ENCODE data around the gene SRRM1.

Gene SRRM1

GRCh38 chr1:24599265-24599664, 43.8 kb upstream of the SRRM1 start:
- DNase-seq (ENCODE audit: low read depth in 1 of 2, low spot score in 1 of 2): no peak
- Histone ChIP-seq H3K27ac (replicated peaks) (no peak overlapping the region), H3K4me3 (replicated peaks; ENCODE audit: insufficient read depth, low read length) (no peak overlapping the region), H3K27me3 (ENCODE audit: insufficient read depth, poor library complexity, severe bottlenecking) (peaks cover 2% of the 10 kb centered on the region)
- TF ChIP-seq, protein P1, sequence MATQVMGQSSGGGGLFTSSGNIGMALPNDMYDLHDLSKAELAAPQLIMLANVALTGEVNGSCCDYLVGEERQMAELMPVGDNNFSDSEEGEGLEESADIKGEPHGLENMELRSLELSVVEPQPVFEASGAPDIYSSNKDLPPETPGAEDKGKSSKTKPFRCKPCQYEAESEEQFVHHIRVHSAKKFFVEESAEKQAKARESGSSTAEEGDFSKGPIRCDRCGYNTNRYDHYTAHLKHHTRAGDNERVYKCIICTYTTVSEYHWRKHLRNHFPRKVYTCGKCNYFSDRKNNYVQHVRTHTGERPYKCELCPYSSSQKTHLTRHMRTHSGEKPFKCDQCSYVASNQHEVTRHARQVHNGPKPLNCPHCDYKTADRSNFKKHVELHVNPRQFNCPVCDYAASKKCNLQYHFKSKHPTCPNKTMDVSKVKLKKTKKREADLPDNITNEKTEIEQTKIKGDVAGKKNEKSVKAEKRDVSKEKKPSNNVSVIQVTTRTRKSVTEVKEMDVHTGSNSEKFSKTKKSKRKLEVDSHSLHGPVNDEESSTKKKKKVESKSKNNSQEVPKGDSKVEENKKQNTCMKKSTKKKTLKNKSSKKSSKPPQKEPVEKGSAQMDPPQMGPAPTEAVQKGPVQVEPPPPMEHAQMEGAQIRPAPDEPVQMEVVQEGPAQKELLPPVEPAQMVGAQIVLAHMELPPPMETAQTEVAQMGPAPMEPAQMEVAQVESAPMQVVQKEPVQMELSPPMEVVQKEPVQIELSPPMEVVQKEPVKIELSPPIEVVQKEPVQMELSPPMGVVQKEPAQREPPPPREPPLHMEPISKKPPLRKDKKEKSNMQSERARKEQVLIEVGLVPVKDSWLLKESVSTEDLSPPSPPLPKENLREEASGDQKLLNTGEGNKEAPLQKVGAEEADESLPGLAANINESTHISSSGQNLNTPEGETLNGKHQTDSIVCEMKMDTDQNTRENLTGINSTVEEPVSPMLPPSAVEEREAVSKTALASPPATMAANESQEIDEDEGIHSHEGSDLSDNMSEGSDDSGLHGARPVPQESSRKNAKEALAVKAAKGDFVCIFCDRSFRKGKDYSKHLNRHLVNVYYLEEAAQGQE (IDR thresholded peaks at IDR 0.05; ENCODE audit: insufficient replicate concordance, low read depth): no peak
- TF ChIP-seq, protein P2, sequence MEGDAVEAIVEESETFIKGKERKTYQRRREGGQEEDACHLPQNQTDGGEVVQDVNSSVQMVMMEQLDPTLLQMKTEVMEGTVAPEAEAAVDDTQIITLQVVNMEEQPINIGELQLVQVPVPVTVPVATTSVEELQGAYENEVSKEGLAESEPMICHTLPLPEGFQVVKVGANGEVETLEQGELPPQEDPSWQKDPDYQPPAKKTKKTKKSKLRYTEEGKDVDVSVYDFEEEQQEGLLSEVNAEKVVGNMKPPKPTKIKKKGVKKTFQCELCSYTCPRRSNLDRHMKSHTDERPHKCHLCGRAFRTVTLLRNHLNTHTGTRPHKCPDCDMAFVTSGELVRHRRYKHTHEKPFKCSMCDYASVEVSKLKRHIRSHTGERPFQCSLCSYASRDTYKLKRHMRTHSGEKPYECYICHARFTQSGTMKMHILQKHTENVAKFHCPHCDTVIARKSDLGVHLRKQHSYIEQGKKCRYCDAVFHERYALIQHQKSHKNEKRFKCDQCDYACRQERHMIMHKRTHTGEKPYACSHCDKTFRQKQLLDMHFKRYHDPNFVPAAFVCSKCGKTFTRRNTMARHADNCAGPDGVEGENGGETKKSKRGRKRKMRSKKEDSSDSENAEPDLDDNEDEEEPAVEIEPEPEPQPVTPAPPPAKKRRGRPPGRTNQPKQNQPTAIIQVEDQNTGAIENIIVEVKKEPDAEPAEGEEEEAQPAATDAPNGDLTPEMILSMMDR (IDR thresholded peaks at IDR 0.05; ENCODE audit: insufficient read depth, low read length): no peak
- TF ChIP-seq GABPA (IDR thresholded peaks at IDR 0.05; ENCODE audit: low read depth) (no peak), SPI1 (IDR thresholded peaks at IDR 0.05; ENCODE audit: borderline replicate concordance, low read depth) (no peak), POLR2AphosphoS5 (IDR thresholded peaks at IDR 0.05; ENCODE audit: low read depth) (no peak)

- Histone ChIP-seq H3K27me3 (ENCODE audit: insufficient read depth, poor library complexity, severe bottlenecking) (peaks cover 2% of the 10 kb centered on the region), H3K4me3 (replicated peaks; ENCODE audit: insufficient read depth, low read length) (no peak overlapping the region), H3K27ac (replicated peaks) (no peak overlapping the region)
- TF ChIP-seq, protein P1 (IDR thresholded peaks at IDR 0.05; ENCODE audit: insufficient replicate concordance, low read depth): no peak
- TF ChIP-seq POLR2AphosphoS5 (IDR thresholded peaks at IDR 0.05; ENCODE audit: low read depth) (no peak), SPI1 (IDR thresholded peaks at IDR 0.05; ENCODE audit: borderline replicate concordance, low read depth) (no peak), GABPA (IDR thresholded peaks at IDR 0.05; ENCODE audit: low read depth) (no peak)
- TF ChIP-seq, protein P2 (IDR thresholded peaks at IDR 0.05; ENCODE audit: insufficient read depth, low read length): no peak
- DNase-seq (ENCODE audit: low read depth in 1 of 2, low spot score in 1 of 2): no peak
Observed at GRCh38 chr1:24600551-24600950, 42.6 kb upstream of the SRRM1 start.

GRCh38 chr1:24605534-24606295, 37.4 kb upstream of the SRRM1 start:
- Histone ChIP-seq H3K4me3 (replicated peaks; ENCODE audit: insufficient read depth, low read length) (no peak overlapping the region), H3K27me3 (ENCODE audit: insufficient read depth, poor library complexity, severe bottlenecking) (no peaks in the 10 kb centered on the region), H3K27ac (replicated peaks) (no peak overlapping the region)
- no peak for TF ChIP-seq SPI1 (IDR thresholded peaks at IDR 0.05; ENCODE audit: borderline replicate concordance, low read depth)
- TF ChIP-seq, protein P1 (IDR thresholded peaks at IDR 0.05; ENCODE audit: insufficient replicate concordance, low read depth): no peak
- TF ChIP-seq, protein P2 (IDR thresholded peaks at IDR 0.05; ENCODE audit: insufficient read depth, low read length): no peak
- no peak for TF ChIP-seq POLR2AphosphoS5 (IDR thresholded peaks at IDR 0.05; ENCODE audit: low read depth)
- DNase-seq (ENCODE audit: low read depth in 1 of 2, low spot score in 1 of 2): no peak

Data from HL-60 (cell line).